Parathyroid adenoma (tissue), 2 donors: ENCODE measurements around the gene EVC.

Source experiments
- H2AFZ ChIP-seq: fragments of 300-600 bp; sonication (generic); one replicate; pipeline ENCODE4 v1.7.0; 2017; ENCODE audit warnings: antibody characterized with exemption, mild to moderate bottlenecking
- H3K27ac ChIP-seq: fragments of 300-600 bp; sonication (generic); one replicate; pipeline ENCODE4 v1.7.0; 2017
- H3K27me3 ChIP-seq: fragments of 300-600 bp; sonication (generic); one replicate; pipeline ENCODE4 v1.7.0; 2017; ENCODE audit warnings: low read length; ENCODE audit not compliant: control insufficient read depth, insufficient read depth
- H3K36me3 ChIP-seq: fragments of 300-600 bp; sonication (generic); one replicate; pipeline ENCODE4 v1.7.0; 2017; ENCODE audit warnings: low read length; ENCODE audit not compliant: control insufficient read depth, insufficient read depth
- H3K4me1 ChIP-seq: fragments of 300-600 bp; sonication (generic); one replicate; pipeline ENCODE4 v1.7.0; 2017; ENCODE audit warnings: control low read depth
- H3K4me2 ChIP-seq: fragments of 300-600 bp; sonication (generic); one replicate; pipeline ENCODE4 v1.7.0; 2017; ENCODE audit warnings: low read length
- H3K4me3 ChIP-seq: fragments of 300-600 bp; sonication (generic); one replicate; pipeline ENCODE4 v1.7.0; 2017; ENCODE audit warnings: low read depth, low read length
- H3K79me2 ChIP-seq: fragments of 300-600 bp; sonication (generic); one replicate; pipeline ENCODE4 v1.7.0; 2017; ENCODE audit warnings: control low read depth
- H3K9ac ChIP-seq: fragments of 300-600 bp; sonication (generic); one replicate; pipeline ENCODE4 v1.7.0; 2017; ENCODE audit warnings: mild to moderate bottlenecking
- H3K9me3 ChIP-seq: fragments of 300-600 bp; sonication (generic); one replicate; pipeline ENCODE4 v1.7.0; 2017; ENCODE audit warnings: low read length; ENCODE audit not compliant: control insufficient read depth
- TF ChIP-seq, protein P1 (sequence below): fragments of 300-600 bp; sonication (generic); IDR thresholded peaks from one replicate; pipeline ENCODE4 v1.7.0; 2017; ENCODE audit warnings: antibody characterized with exemption, mild to moderate bottlenecking
- donor health status: primary hyperparathyroidism.

The EVC gene

DNA sequence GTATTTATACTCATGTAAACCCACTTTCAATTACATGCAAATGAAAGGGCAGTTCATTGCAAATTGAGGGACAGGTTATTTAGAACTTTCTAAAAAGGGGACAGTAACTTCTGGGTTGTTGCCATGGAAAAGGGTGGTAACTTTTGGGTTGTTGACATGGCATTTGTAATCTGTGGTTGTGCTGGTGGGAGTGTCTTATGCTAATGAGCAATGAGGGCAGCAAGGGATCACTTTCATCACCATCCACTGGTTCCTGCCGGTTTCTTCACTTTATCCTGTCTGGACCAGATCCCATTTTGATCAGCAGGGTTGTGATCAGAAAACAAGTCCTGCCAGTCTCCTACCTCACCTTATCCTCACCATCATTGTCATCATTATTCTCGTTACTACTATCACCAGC, 32.0 kb downstream of the EVC start:
- no peak overlapping the region for H3K27ac ChIP-seq
- no peaks in the 10 kb centered on the region for H3K9me3 ChIP-seq
- no peaks in the 10 kb centered on the region for H3K4me1 ChIP-seq
- H3K4me2 ChIP-seq, result no peak overlapping the region
- TF ChIP-seq, protein P1, sequence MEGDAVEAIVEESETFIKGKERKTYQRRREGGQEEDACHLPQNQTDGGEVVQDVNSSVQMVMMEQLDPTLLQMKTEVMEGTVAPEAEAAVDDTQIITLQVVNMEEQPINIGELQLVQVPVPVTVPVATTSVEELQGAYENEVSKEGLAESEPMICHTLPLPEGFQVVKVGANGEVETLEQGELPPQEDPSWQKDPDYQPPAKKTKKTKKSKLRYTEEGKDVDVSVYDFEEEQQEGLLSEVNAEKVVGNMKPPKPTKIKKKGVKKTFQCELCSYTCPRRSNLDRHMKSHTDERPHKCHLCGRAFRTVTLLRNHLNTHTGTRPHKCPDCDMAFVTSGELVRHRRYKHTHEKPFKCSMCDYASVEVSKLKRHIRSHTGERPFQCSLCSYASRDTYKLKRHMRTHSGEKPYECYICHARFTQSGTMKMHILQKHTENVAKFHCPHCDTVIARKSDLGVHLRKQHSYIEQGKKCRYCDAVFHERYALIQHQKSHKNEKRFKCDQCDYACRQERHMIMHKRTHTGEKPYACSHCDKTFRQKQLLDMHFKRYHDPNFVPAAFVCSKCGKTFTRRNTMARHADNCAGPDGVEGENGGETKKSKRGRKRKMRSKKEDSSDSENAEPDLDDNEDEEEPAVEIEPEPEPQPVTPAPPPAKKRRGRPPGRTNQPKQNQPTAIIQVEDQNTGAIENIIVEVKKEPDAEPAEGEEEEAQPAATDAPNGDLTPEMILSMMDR, result no peak
- H3K79me2 ChIP-seq, result no peaks in the 10 kb centered on the region
- H3K4me3 ChIP-seq, result no peak overlapping the region
- H3K9ac ChIP-seq, result no peak overlapping the region
- H3K27me3 ChIP-seq, result no peaks in the 10 kb centered on the region
- H2AFZ ChIP-seq, result no peak overlapping the region
- no peaks in the 10 kb centered on the region for H3K36me3 ChIP-seq

DNA sequence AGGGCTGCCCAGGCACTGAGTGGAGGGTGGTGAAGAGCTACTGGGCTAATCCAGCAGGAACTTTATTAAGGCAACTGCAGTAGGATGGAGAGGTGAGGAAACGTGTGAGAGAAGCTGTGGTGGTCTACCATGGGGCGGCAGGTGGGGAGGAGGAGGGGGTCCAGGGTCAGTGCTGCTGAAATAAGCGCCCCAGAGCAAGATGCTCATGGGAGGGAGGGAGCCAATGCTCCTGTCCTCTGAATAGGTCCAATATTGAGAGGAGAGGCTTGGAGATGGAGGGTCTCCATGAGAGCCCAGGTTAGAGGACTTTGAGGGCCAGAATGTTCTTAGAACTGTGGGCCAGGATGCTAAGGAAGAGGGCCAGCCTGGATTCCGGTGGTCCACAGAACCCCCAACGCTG, 35.2 kb downstream of the EVC start:
- no peaks in the 10 kb centered on the region for H3K4me1 ChIP-seq
- no peaks in the 10 kb centered on the region for H3K36me3 ChIP-seq
- H3K9ac ChIP-seq, result no peak overlapping the region
- no peak overlapping the region for H2AFZ ChIP-seq
- no peaks in the 10 kb centered on the region for H3K27me3 ChIP-seq
- TF ChIP-seq, protein P1, result no peak
- H3K79me2 ChIP-seq, result no peaks in the 10 kb centered on the region
- H3K4me2 ChIP-seq, result no peak overlapping the region
- H3K4me3 ChIP-seq, result no peak overlapping the region
- H3K9me3 ChIP-seq, result no peaks in the 10 kb centered on the region
- no peak overlapping the region for H3K27ac ChIP-seq

DNA sequence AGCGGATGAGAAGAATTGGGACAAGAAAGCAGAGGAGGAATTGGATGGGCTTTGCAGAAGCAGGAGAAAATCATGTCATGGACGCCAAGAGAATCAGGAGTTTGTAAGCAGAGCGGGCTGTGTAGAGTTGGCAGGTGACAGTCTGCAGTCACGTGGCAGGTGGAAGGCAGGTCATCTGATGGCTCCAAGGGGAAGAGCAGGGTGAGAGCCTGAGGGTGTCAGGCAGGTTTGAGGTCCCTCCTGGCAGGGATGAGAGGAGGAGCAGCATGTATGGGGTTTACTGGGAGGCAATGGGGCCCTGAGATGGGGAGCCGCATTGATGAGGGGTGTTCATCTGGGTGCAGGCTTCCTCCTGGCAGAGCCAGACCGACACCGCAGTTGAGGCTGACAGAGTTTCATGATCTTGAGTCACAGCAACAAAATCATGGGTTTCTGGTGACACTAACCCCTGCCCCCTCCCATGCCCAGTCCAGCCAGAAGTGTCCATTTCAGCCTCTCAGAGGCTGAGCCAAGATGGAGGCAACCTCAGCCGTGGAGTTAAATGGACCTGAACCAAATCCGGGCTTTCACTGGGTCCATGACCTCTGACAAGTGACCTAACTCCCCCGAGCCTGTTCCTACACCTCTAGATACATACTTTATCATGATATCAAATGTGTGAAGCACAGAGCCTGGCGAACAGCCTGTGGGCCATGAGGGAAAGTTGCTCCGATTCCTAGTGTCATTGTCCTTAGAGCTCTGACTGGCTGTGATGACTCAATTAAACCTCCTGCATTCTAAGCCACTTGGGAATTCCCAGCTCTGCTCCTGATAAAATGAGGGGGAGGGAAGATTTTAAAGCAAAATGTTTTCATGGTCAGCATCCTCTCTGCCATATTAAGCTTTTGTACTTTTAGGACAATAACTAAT, 36.1 kb downstream of the EVC start:
- Histone ChIP-seq H3K27me3 (no peaks in the 10 kb centered on the region), H3K9ac (no peak overlapping the region), H3K4me2 (no peak overlapping the region), H3K4me3 (no peak overlapping the region), H3K27ac (no peak overlapping the region), H2AFZ (no peak overlapping the region), H3K9me3 (no peaks in the 10 kb centered on the region), H3K36me3 (no peaks in the 10 kb centered on the region), H3K79me2 (no peaks in the 10 kb centered on the region), H3K4me1 (no peaks in the 10 kb centered on the region)
- TF ChIP-seq, protein P1, result no peak

DNA sequence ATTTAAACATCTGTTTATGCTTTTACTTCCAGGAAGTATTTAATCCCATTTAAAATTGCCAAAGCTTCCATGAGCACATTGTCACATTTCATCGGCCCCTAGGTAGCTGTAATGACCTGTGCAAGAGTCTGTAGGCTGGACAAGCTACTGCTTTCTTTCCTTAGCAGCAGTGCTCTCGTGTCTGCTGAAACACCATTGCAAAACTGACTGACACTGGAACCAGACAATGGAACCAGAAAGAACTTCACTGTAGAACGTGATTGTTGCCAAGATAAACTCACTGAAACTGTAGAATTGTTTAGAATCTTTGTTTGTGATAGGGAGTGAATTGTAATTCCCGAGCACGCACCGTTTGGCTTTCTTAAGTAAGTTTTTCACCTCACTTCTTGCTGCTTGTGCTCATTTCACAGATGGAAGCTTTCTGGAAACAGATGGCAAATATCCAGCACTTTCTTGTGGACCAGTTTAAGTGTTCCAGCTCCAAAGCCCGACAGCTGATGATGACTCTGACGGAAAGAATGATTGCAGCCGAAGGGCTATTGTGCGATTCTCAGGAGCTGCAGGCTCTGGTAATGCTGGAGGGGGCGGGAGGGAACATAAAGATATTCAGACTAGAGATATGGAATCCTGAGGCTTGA, 36.9 kb downstream of the EVC start:
- H3K4me3 ChIP-seq, result no peak overlapping the region
- TF ChIP-seq, protein P1, result no peak
- H3K4me1 ChIP-seq, result no peaks in the 10 kb centered on the region
- no peak overlapping the region for H3K4me2 ChIP-seq
- H3K27me3 ChIP-seq, result no peaks in the 10 kb centered on the region
- H3K79me2 ChIP-seq, result no peaks in the 10 kb centered on the region
- H3K36me3 ChIP-seq, result no peaks in the 10 kb centered on the region
- H3K27ac ChIP-seq, result no peak overlapping the region
- no peak overlapping the region for H3K9ac ChIP-seq
- no peak overlapping the region for H2AFZ ChIP-seq
- H3K9me3 ChIP-seq, result no peaks in the 10 kb centered on the region
